ENCODE measurements around the gene ZNF652.

GRCh38 chr17:49297141-49297540 lies 64.9 kb downstream of the ZNF652 start:
- TF ChIP-seq, protein P1, sequence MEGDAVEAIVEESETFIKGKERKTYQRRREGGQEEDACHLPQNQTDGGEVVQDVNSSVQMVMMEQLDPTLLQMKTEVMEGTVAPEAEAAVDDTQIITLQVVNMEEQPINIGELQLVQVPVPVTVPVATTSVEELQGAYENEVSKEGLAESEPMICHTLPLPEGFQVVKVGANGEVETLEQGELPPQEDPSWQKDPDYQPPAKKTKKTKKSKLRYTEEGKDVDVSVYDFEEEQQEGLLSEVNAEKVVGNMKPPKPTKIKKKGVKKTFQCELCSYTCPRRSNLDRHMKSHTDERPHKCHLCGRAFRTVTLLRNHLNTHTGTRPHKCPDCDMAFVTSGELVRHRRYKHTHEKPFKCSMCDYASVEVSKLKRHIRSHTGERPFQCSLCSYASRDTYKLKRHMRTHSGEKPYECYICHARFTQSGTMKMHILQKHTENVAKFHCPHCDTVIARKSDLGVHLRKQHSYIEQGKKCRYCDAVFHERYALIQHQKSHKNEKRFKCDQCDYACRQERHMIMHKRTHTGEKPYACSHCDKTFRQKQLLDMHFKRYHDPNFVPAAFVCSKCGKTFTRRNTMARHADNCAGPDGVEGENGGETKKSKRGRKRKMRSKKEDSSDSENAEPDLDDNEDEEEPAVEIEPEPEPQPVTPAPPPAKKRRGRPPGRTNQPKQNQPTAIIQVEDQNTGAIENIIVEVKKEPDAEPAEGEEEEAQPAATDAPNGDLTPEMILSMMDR (IDR thresholded peaks at IDR 0.05; ENCODE audit: low read depth, low read length) = no peak
- no peak for TF ChIP-seq EZH2phosphoT487 (IDR thresholded peaks at IDR 0.05; ENCODE audit: low read depth)

All from OCI-LY3 (cell line).